ENCODE measurements around the gene GNB5.

The GNB5 gene

DNA sequence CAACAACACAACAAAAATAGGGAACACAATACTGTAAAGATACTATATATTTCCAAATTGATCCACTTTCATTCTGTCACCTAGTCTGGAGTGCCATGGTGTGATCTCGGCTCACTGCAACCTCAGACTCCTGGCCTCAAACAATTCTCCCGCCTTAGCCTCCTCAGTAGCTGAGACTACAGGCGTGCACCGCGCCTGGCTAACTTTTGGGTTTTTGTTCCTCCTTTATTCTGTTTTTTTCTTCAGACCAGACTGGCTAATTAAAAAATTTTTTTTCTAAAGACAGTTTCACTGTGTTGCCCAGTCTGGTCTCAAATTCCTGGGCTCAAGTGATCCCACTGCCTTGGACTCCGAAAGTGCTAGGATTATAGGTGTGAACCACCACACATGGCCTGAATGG is 84.0 kb downstream of the GNB5 start:
- no peak overlapping the region for H3K4me3 ChIP-seq (ENCODE audit: low read depth, low read length)
- TF ChIP-seq, protein P1, sequence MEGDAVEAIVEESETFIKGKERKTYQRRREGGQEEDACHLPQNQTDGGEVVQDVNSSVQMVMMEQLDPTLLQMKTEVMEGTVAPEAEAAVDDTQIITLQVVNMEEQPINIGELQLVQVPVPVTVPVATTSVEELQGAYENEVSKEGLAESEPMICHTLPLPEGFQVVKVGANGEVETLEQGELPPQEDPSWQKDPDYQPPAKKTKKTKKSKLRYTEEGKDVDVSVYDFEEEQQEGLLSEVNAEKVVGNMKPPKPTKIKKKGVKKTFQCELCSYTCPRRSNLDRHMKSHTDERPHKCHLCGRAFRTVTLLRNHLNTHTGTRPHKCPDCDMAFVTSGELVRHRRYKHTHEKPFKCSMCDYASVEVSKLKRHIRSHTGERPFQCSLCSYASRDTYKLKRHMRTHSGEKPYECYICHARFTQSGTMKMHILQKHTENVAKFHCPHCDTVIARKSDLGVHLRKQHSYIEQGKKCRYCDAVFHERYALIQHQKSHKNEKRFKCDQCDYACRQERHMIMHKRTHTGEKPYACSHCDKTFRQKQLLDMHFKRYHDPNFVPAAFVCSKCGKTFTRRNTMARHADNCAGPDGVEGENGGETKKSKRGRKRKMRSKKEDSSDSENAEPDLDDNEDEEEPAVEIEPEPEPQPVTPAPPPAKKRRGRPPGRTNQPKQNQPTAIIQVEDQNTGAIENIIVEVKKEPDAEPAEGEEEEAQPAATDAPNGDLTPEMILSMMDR (IDR thresholded peaks at IDR 0.05; ENCODE audit: low read depth, low read length, missing control alignments), result no peak
- DNase-seq (ENCODE audit: low read depth), result no peak

DNA sequence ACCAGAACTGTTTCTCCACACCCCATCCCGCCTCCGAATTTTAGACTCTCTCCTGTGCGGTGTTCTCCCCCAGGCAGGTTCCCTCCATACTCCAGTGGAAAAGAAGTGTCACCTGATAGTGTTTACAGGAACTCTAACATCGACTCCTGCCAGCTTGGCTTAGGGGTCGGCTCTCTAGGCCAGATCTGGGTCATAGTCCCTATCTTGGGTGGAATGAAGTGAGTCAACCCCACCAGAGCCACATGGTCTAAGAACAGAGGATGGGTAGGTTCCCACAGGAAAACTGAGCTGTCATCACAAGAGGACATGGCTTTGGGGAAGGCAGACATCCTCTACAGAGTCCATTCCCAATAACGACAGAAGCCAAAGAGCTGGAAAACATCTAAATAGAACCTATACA is 84.6 kb downstream of the GNB5 start:
- DNase-seq (ENCODE audit: low read depth), result no peak
- H3K4me3 ChIP-seq (ENCODE audit: low read depth, low read length), result no peak overlapping the region
- TF ChIP-seq, protein P1 (IDR thresholded peaks at IDR 0.05; ENCODE audit: low read depth, low read length, missing control alignments), result no peak

DNA sequence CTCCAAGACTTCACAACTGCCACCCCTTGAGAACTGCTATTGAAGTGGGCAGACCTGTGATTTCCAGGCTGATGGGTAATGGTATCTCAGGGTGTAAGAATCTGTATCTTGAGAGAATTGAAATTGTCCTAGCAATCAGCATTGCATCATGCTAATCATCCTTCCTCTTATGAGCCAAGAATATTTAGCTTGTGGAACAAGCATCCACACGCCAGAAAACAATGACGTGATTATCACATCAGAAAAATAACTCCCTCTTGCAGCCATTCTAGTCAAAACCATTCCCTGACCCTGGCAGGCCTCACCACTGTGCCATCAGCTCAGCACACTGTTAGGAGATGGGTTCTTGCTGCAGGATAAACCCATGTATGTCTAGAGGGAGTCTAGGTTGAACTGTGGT is 85.3 kb downstream of the GNB5 start:
- no peak overlapping the region for H3K4me3 ChIP-seq (ENCODE audit: low read depth, low read length)
- DNase-seq (ENCODE audit: low read depth), result no peak
- TF ChIP-seq, protein P1 (IDR thresholded peaks at IDR 0.05; ENCODE audit: low read depth, low read length, missing control alignments), result no peak

DNA sequence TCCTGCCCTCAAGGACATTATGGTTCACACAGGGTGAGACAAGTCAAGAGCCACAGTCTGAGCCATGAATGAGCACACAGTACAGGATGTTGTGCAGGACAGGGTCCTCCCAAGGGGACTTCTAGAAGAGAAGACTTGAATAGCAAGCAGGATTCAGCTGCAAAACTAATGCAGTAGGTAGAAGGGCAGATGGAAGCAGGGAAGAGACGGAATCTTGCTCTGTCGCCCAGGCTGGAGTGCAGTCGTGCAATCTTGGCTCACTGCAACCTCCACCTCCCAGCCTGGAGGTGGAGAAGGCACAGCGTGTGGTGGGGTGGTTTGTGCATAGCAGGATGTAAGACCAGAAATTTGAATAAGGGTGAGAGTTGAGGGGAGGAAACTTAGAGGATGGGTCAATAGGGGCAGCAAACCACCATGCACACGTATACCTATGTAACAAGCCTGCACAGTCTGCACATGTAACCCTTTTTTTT is 86.6 kb downstream of the GNB5 start:
- peak; percentile 59 for DNase-seq (ENCODE audit: low read depth)
- TF ChIP-seq, protein P1 (IDR thresholded peaks at IDR 0.05; ENCODE audit: low read depth, low read length, missing control alignments), result no peak
- H3K4me3 ChIP-seq (ENCODE audit: low read depth, low read length), result no peak overlapping the region

DNA sequence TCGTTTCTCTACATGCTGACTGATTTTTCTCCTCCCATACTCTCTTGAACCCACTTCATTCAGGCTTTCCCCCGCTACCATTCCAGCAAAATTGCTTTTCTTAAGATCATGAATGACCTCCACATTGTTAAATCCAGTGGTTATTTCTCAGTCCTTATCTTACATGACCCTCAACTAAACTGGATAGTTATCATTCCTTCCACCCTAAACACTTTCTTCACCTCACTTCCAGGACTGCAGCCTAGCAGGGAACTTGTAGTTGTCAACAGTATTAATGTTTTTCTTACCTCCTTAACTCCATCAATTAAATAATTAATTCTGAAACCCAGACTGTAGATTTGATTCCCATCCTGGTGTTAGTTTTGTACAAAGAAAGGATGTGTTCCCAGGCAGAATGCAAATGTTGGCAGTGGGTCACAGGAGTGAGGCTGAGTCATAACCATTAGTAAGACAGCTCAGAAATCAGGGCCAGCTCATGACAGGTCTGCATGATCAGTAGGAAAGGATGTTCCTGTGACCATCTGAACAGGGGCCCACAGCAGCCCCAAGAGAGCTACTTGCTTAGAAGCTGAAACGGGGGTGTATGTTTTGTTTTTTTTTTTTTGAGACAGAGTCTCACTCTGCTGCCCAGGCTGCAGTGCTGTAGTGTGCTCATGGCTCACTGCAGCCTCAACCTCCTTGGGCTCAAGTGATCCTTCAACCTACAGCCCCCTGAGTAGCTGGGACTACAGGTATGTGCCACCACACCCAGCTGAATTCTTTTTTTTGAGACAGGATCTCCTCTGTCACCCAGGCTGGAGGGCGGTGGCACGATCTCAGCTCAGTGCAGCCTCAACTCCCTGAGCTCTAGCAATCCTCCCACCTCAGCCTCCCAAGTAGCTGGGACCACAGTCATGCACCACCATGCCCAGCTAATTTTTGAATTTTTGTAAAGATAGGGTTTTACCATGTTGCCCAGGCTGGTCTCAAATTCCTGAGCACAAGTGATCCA is 87.7 kb downstream of the GNB5 start:
- peak; percentile 73 for DNase-seq (ENCODE audit: low read depth)
- TF ChIP-seq, protein P1 (IDR thresholded peaks at IDR 0.05; ENCODE audit: low read depth, low read length, missing control alignments), result no peak
- H3K4me3 ChIP-seq (ENCODE audit: low read depth, low read length), result no peak overlapping the region

DNA sequence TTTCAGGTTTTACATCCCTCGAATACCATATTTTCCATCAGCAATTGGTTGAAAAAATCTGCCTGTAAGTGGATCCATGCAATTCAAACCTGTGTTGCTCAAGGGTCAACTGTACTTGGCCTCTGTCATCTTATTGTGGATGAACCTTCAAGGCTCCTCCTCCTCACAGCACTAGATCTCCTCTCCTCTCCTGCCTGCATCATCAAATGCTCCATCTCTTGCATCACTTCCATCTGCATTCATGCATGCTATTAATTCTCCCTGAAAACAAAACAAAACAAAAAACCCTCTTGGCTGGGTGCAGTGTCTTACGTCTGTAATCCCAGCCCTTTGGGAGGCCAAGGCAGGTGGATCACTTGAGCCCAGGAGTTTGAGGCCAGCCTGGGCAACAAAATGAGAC is 88.7 kb downstream of the GNB5 start:
- no peak for DNase-seq (ENCODE audit: low read depth)

More for the DNA sequence above, 88.7 kb downstream of the GNB5 start:
- no peak overlapping the region; the same call in 1 of the 2 replicates for H3K4me3 ChIP-seq (ENCODE audit: low read depth, low read length)
- TF ChIP-seq, protein P1 (IDR thresholded peaks at IDR 0.05; ENCODE audit: low read depth, low read length, missing control alignments), result no peak

Data from GM12864 (cell line).